Sigmoid colon (tissue), 7 donors: ENCODE data around the gene PPFIBP2. TPM values are rescaled to one million over a fixed set of nuclear protein-coding genes. Genes with fewer than 3 reads are reported as not detected.

Experiments
- DNase-seq: peaks from one replicate; pipeline ENCODE4 v3.0.0-alpha.2; 2019
- H3K27ac ChIP-seq, 4 donors: fragments of 200-600 bp; sonication (generic); one replicate each; pipeline ENCODE4 v1.5.1; 2016 to 2019; ENCODE audit warnings: mild to moderate bottlenecking in 1 of 4
- H3K27me3 ChIP-seq, 3 donors: fragments of 200-600 bp; sonication (generic); one replicate each; pipeline ENCODE4 v1.5.1; 2019; ENCODE audit warnings: mild to moderate bottlenecking in 1 of 3
- H3K36me3 ChIP-seq, 4 donors: fragments of 200-600 bp; sonication (generic); one replicate each; pipeline ENCODE4 v1.5.1; 2016 to 2019
- H3K4me1 ChIP-seq, 4 donors: fragments of 200-600 bp; sonication (generic); one replicate each; pipeline ENCODE4 v1.5.1; 2017 to 2019
- H3K4me3 ChIP-seq, 4 donors: fragments of 200-600 bp; sonication (generic); one replicate each; pipeline ENCODE4 v1.5.1; 2017 to 2019; ENCODE audit warnings: mild to moderate bottlenecking in 2 of 4, moderate library complexity in 1 of 4
- H3K9me3 ChIP-seq, 4 donors: fragments of 200-600 bp in 3 of 4; sonication (generic) in 3 of 4; one replicate each; pipeline versions ENCODE4 v1.5.1 to v1.6.1; 2013 to 2019
- EP300 ChIP-seq, 4 donors: sonication (generic); formaldehyde crosslinking; IDR thresholded peaks; one replicate each; pipeline ENCODE4 v1.6.1; 2017; ENCODE audit warnings: antibody characterized with exemption in 4 of 4
- POLR2A ChIP-seq, 2 donors: fragments of 450-650 bp; IDR thresholded peaks; one replicate each; pipeline ENCODE4 v1.6.1; 2016; ENCODE audit warnings: antibody characterized with exemption in 2 of 2, mild to moderate bottlenecking in 2 of 2, moderate library complexity in 2 of 2
- POLR2AphosphoS5 ChIP-seq, 4 donors: sonication (generic); formaldehyde crosslinking; IDR thresholded peaks; one replicate each; pipeline ENCODE4 v1.6.1; 2017; ENCODE audit warnings: antibody characterized with exemption in 4 of 4
- WGBS, 2 donors: extraction: QIAGEN DNeasy Blood & Tissue Kit; methylation state at CpG; one replicate each; pipeline ENCODE4 v1.1.7; 2013; 5-methylcytosine and 5-hydroxymethylcytosine counted together
- intact Hi-C: fragments of 100-400 bp; cut with DNase I; formaldehyde crosslinking; loops from one replicate; pipeline ENCODE4 v1.15.1; 2023
- polyA plus RNA-seq, 3 donors: library from polyadenylated mRNA; stranded (reverse); fragments of 200-250 nt; gene quantifications; one replicate each; pipeline ENCODE4 v1.2.3, GENCODE V29; 2013
- total RNA-seq, 4 donors: library from RNA; depleted of rRNA; stranded (reverse); fragments of >200 nt; gene quantifications; one replicate each; pipeline ENCODE4 v1.1.0, GENCODE V29; 2016
- TF ChIP-seq, protein P1 (sequence below), 4 experiments: fragments of 450-650 bp in 3 of 4; fragments of 200-600 bp in 1 of 4; IDR thresholded peaks; one replicate each; pipeline ENCODE4 v1.5.1; 2016 to 2019; ENCODE audit warnings: antibody characterized with exemption in 4 of 4, mild to moderate bottlenecking in 3 of 4, moderate library complexity in 2 of 4
- donor health status: healthy with polysubstance abuse.
- donor health status: Bipolar disorder and iron deficiency.
- donor health status: healthy.

PPFIBP2 gene
- total and polyA plus RNA-seq, 7 donors = 4.1 to 33.5 (median 11.6) TPM

DNA sequence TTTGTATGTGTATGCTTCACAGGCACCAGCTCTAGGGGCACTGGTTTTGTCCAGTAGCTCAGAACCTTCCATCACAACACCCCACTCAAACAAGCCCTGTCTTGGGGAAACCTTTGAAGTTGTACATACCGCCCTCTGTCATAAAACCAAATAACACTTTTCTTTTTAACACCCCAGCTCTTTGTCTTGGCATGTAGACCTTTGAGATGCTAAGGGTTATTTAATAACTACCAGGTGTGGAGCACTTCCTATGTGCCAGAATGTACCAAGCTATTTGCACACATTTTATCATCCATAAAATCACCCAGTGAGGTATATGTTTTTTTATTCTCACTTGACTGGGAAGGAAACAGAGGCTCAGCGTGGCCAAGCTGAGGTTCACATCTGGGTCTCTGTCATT is 108.9 kb downstream of the PPFIBP2 start:
- peaks cover 0 to 4% (median 0%) of the 10 kb centered on the region in 4 donors for H3K36me3 ChIP-seq
- no peaks in the 10 kb centered on the region for H3K9me3 ChIP-seq
- no peaks in the 10 kb centered on the region for H3K27me3 ChIP-seq
- no peak overlapping the region for H3K27ac ChIP-seq
- no peak for DNase-seq
- 19 to 70% methylated on average over 2 of the region's 2 CpGs for WGBS, 2 donors
- H3K4me3 ChIP-seq = no peak overlapping the region
- intact Hi-C loops = no loop called here
- no peaks in the 10 kb centered on the region for H3K4me1 ChIP-seq
- no peak for TF ChIP-seq POLR2AphosphoS5 (IDR thresholded peaks at IDR 0.05)
- TF ChIP-seq, protein P1, sequence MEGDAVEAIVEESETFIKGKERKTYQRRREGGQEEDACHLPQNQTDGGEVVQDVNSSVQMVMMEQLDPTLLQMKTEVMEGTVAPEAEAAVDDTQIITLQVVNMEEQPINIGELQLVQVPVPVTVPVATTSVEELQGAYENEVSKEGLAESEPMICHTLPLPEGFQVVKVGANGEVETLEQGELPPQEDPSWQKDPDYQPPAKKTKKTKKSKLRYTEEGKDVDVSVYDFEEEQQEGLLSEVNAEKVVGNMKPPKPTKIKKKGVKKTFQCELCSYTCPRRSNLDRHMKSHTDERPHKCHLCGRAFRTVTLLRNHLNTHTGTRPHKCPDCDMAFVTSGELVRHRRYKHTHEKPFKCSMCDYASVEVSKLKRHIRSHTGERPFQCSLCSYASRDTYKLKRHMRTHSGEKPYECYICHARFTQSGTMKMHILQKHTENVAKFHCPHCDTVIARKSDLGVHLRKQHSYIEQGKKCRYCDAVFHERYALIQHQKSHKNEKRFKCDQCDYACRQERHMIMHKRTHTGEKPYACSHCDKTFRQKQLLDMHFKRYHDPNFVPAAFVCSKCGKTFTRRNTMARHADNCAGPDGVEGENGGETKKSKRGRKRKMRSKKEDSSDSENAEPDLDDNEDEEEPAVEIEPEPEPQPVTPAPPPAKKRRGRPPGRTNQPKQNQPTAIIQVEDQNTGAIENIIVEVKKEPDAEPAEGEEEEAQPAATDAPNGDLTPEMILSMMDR (IDR thresholded peaks at IDR 0.05) = no peak
- TF ChIP-seq POLR2A (IDR thresholded peaks at IDR 0.05) = no peak
- TF ChIP-seq EP300 (IDR thresholded peaks at IDR 0.05) = no peak

DNA sequence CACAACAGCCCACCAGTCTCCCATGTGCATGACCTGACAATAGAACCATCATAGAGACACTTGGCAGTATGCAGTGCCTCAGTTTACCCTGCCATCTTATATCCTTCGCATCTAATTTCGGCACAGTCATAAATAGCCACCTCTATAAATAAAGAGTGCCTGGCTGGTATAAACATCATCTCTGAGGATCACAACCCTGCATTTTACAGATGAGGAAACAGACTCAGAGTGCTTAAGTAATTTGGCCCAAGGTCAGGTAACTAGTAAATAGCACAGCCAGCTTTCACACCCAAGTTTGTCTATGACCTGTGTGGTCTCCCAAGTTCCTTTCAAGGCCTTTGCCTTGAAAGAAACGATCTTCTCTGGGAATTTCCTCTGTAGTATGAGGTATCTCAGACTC is 114.9 kb downstream of the PPFIBP2 start:
- Histone ChIP-seq H3K27me3 (no peaks in the 10 kb centered on the region), H3K27ac (no peak overlapping the region), H3K4me1 (no peaks in the 10 kb centered on the region), H3K4me3 (no peak overlapping the region), H3K36me3 (peaks cover 0 to 24% (median 0%) of the 10 kb centered on the region in 4 donors), H3K9me3 (no peaks in the 10 kb centered on the region)
- WGBS, 2 donors = 55 to 60% methylated on average over 3 of the region's 3 CpGs
- no peak for DNase-seq
- no peak for TF ChIP-seq POLR2A (IDR thresholded peaks at IDR 0.05)
- TF ChIP-seq EP300 (IDR thresholded peaks at IDR 0.05) = no peak
- intact Hi-C loops = no loop called here

DNA sequence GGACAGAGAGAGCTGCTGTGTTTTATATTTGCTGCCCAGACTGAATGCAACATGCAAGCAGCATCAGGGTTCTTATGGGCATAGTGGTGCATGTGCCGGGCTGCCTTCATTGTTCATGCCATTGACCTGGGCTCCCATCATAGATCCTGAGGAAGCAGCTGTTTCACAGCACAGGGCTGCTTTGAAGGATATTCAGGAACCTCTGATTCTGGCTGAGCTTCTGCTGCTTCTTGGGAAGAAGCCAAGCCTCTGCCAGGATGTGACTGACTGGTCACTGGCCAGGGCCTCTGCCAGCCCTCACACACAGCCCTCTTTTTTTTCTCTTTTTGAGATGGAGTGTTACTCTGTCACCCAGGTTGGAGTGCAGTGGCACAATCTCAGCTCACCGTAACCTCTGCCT is 116.2 kb downstream of the PPFIBP2 start:
- intact Hi-C loops = no loop called here
- H3K27me3 ChIP-seq = no peaks in the 10 kb centered on the region
- H3K27ac ChIP-seq = no peak overlapping the region
- WGBS, 2 donors = 96 to 97% methylated on average over 2 of the region's 2 CpGs
- TF ChIP-seq POLR2A (IDR thresholded peaks at IDR 0.05) = no peak
- TF ChIP-seq POLR2AphosphoS5 (IDR thresholded peaks at IDR 0.05) = no peak
- TF ChIP-seq, protein P1 (IDR thresholded peaks at IDR 0.05) = no peak
- TF ChIP-seq EP300 (IDR thresholded peaks at IDR 0.05) = no peak
- no peak for DNase-seq
- no peak overlapping the region for H3K4me3 ChIP-seq
- H3K9me3 ChIP-seq = no peaks in the 10 kb centered on the region
- H3K4me1 ChIP-seq = no peaks in the 10 kb centered on the region
- peaks cover 0 to 30% (median 0%) of the 10 kb centered on the region in 4 donors for H3K36me3 ChIP-seq

DNA sequence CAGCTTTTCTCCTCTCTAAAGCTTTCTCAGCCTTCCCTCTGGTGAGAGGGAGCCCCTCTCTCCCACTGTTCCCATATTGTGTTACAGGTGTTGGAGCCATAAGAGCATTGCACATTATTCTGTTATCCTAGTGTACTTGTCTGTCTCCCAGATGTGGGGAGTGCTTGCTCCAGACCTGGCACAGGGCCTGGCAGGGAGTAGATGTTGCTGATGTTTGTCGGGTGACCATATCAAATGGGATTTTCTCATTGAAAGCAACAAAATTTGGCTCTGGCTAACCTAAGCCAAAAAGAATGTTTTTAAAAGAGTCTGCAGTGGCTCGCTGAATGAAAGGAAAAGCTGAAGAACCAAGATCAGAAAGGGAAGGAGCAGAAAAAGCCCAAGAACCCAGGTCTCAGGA is 118.4 kb downstream of the PPFIBP2 start:
- DNase-seq = no peak
- intact Hi-C loops = no loop called here
- Histone ChIP-seq H3K27me3 (no peaks in the 10 kb centered on the region), H3K9me3 (no peaks in the 10 kb centered on the region), H3K36me3 (peaks cover 0 to 26% (median 2%) of the 10 kb centered on the region in 4 donors), H3K27ac (no peak overlapping the region), H3K4me3 (no peak overlapping the region), H3K4me1 (no peaks in the 10 kb centered on the region)
- WGBS, 2 donors = 94 to 98% methylated on average over 2 of the region's 2 CpGs
- TF ChIP-seq POLR2A (IDR thresholded peaks at IDR 0.05) (no peak), POLR2AphosphoS5 (IDR thresholded peaks at IDR 0.05) (no peak), EP300 (IDR thresholded peaks at IDR 0.05) (no peak)
- TF ChIP-seq, protein P1 (IDR thresholded peaks at IDR 0.05) = no peak

DNA sequence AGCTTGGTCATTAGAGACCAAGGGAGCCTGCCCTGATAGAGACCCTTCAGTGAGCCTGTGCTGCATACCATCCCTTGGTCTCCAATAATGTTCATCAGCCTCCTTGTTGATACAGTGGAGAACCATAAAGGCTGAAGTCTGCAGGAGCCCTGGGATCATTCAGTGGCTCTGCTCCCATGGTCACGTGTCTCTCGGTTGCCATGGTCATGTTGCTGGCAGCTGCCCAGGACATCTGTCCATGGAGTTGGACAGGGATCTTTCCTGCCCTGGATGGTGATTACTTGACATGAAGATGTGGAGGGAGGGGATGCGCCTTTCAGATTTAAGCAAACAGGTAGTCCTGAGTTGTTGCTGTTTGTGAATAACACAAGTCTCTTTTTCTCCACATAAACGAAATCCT is 121.3 kb downstream of the PPFIBP2 start:
- 65 to 83% methylated on average over 4 of the region's 4 CpGs for WGBS, 2 donors
- no peaks in the 10 kb centered on the region for H3K4me1 ChIP-seq
- H3K27ac ChIP-seq = no peak overlapping the region
- TF ChIP-seq, protein P1 (IDR thresholded peaks at IDR 0.05) = no peak
- TF ChIP-seq POLR2AphosphoS5 (IDR thresholded peaks at IDR 0.05) = no peak
- TF ChIP-seq EP300 (IDR thresholded peaks at IDR 0.05) = no peak
- no peak for TF ChIP-seq POLR2A (IDR thresholded peaks at IDR 0.05)
- no peak overlapping the region for H3K4me3 ChIP-seq
- H3K27me3 ChIP-seq = no peaks in the 10 kb centered on the region
- DNase-seq = no peak
- H3K9me3 ChIP-seq = no peaks in the 10 kb centered on the region
- H3K36me3 ChIP-seq = peaks cover 0 to 26% (median 2%) of the 10 kb centered on the region in 4 donors
- intact Hi-C loops = no loop called here
